Measurements from ENCODE around the gene PRG2. TPM values are rescaled to one million over a fixed set of nuclear protein-coding genes. Genes with fewer than 3 reads are reported as not detected.

The PRG2 gene
- total RNA-seq, 1 experiment from 2014 or later, result not detected

DNA sequence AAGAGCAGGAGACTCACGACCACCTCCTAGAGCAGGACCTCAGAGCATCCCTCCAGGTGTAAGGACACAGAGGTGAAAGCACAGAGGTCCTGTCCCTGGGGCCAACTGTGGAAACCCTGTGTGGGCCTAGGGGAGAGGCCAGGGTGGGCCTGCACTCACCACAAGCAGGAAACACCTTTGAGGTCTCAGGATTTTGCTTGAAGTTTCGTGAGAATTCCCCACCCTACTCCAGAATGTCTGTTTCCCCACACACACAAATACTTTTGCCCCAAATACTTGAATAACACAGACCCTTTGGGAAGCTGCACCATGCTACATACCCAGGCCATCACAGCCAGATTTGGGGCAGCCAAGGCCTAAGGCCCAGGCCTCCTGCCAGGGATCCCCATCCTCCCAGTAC lies 18.3 kb upstream of the PRG2 start:
- no peak overlapping the region for H3K27ac ChIP-seq (ENCODE audit: low read length)
- CTCF ChIA-PET, result no interaction called here
- no peak overlapping the region for H3K4me3 ChIP-seq (ENCODE audit: low read depth in 2 of 2, low read length in 2 of 2)
- no peaks in the 10 kb centered on the region for H3K4me1 ChIP-seq (ENCODE audit: control insufficient read depth, insufficient read depth, low read length)
- no peaks in the 10 kb centered on the region for H3K27me3 ChIP-seq (ENCODE audit: control insufficient read depth, insufficient read depth, low read length)
- TF ChIP-seq, protein P1, sequence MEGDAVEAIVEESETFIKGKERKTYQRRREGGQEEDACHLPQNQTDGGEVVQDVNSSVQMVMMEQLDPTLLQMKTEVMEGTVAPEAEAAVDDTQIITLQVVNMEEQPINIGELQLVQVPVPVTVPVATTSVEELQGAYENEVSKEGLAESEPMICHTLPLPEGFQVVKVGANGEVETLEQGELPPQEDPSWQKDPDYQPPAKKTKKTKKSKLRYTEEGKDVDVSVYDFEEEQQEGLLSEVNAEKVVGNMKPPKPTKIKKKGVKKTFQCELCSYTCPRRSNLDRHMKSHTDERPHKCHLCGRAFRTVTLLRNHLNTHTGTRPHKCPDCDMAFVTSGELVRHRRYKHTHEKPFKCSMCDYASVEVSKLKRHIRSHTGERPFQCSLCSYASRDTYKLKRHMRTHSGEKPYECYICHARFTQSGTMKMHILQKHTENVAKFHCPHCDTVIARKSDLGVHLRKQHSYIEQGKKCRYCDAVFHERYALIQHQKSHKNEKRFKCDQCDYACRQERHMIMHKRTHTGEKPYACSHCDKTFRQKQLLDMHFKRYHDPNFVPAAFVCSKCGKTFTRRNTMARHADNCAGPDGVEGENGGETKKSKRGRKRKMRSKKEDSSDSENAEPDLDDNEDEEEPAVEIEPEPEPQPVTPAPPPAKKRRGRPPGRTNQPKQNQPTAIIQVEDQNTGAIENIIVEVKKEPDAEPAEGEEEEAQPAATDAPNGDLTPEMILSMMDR (IDR thresholded peaks at IDR 0.05), result no peak
- TF ChIP-seq, protein P2, sequence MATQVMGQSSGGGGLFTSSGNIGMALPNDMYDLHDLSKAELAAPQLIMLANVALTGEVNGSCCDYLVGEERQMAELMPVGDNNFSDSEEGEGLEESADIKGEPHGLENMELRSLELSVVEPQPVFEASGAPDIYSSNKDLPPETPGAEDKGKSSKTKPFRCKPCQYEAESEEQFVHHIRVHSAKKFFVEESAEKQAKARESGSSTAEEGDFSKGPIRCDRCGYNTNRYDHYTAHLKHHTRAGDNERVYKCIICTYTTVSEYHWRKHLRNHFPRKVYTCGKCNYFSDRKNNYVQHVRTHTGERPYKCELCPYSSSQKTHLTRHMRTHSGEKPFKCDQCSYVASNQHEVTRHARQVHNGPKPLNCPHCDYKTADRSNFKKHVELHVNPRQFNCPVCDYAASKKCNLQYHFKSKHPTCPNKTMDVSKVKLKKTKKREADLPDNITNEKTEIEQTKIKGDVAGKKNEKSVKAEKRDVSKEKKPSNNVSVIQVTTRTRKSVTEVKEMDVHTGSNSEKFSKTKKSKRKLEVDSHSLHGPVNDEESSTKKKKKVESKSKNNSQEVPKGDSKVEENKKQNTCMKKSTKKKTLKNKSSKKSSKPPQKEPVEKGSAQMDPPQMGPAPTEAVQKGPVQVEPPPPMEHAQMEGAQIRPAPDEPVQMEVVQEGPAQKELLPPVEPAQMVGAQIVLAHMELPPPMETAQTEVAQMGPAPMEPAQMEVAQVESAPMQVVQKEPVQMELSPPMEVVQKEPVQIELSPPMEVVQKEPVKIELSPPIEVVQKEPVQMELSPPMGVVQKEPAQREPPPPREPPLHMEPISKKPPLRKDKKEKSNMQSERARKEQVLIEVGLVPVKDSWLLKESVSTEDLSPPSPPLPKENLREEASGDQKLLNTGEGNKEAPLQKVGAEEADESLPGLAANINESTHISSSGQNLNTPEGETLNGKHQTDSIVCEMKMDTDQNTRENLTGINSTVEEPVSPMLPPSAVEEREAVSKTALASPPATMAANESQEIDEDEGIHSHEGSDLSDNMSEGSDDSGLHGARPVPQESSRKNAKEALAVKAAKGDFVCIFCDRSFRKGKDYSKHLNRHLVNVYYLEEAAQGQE (IDR thresholded peaks at IDR 0.05; ENCODE audit: insufficient read depth in 1 of 2, low read depth in 2 of 2, low read length in 1 of 2), result no peak
- no peak for TF ChIP-seq POLR2AphosphoS5 (IDR thresholded peaks at IDR 0.05; ENCODE audit: low read depth, low read length)
- no peak for TF ChIP-seq SIN3A (IDR thresholded peaks at IDR 0.05; ENCODE audit: borderline replicate concordance, insufficient read depth, low read depth, low read length)
- TF ChIP-seq TCF7L2 (IDR thresholded peaks at IDR 0.05; ENCODE audit: low read depth, low read length), result no peak
- POLR2A ChIA-PET, result no interaction called here
- DNase-seq (ENCODE audit: low read depth, low spot score) (no peak), ATAC-seq (no peak)
- in situ Hi-C loops (cut with HindIII; ENCODE audit: low pct_unique_long_range_greater_than_20kb, low sequenced_read_pairs), result no loop called here
- H3K9me3 ChIP-seq (ENCODE audit: control insufficient read depth, insufficient read depth, low read depth, low read length), result no peaks in the 10 kb centered on the region
- intact Hi-C loops (cut with micrococcal nuclease; ENCODE audit: unreplicated experiment), result no loop called here
- no peaks in the 10 kb centered on the region for H3K36me3 ChIP-seq (ENCODE audit: control insufficient read depth, insufficient read depth, low read length)
- no TSS peak for BruUV-seq (replicated peaks)

DNA sequence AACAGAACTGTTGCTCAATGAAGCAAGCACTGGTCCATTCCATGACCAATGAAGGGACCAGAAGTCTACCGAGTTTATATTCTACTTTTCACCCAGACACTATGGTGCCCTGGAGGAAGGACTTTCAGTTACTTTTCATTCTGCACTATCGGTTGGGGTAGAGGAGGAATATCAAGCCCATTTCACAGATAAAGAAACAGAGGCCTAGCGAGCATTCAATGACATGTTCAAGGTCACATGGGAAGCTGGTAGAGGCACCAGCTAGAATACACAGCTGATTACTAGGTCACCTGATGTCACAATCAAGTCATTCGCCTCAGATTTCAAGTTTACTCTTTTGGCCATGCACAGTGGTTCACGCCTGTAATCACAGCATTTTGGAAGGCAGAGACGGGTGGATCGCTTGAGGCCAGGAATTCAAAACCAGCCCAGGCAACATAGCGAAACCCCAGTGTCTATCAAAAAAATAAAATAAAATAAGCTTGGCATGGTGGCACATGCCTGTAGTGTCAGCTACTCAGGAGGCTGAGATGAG lies 17.6 kb upstream of the PRG2 start:
- BruUV-seq (replicated peaks), result no TSS peak
- Histone ChIP-seq H3K4me3 (ENCODE audit: low read depth in 2 of 2, low read length in 2 of 2) (no peak overlapping the region), H3K9me3 (ENCODE audit: control insufficient read depth, insufficient read depth, low read depth, low read length) (no peaks in the 10 kb centered on the region), H3K4me1 (ENCODE audit: control insufficient read depth, insufficient read depth, low read length) (no peaks in the 10 kb centered on the region), H3K36me3 (ENCODE audit: control insufficient read depth, insufficient read depth, low read length) (no peaks in the 10 kb centered on the region), H3K27ac (ENCODE audit: low read length) (no peak overlapping the region), H3K27me3 (ENCODE audit: control insufficient read depth, insufficient read depth, low read length) (no peaks in the 10 kb centered on the region)
- ChIA-PET CTCF (no interaction called here), POLR2A (no interaction called here)
- ATAC-seq (no peak), DNase-seq (ENCODE audit: low read depth, low spot score) (no peak)
- in situ Hi-C loops (cut with HindIII; ENCODE audit: low pct_unique_long_range_greater_than_20kb, low sequenced_read_pairs) (no loop called here), intact Hi-C loops (cut with micrococcal nuclease; ENCODE audit: unreplicated experiment) (no loop called here)
- TF ChIP-seq SIN3A (IDR thresholded peaks at IDR 0.05; ENCODE audit: borderline replicate concordance, insufficient read depth, low read depth, low read length) (no peak), TCF7L2 (IDR thresholded peaks at IDR 0.05; ENCODE audit: low read depth, low read length) (no peak), POLR2AphosphoS5 (IDR thresholded peaks at IDR 0.05; ENCODE audit: low read depth, low read length) (no peak)
- TF ChIP-seq, protein P2 (IDR thresholded peaks at IDR 0.05; ENCODE audit: insufficient read depth in 1 of 2, low read depth in 2 of 2, low read length in 1 of 2), result no peak
- TF ChIP-seq, protein P1 (IDR thresholded peaks at IDR 0.05), result no peak

All from Panc1 (cell line).